ENCODE results near the gene ERG. TPM values are rescaled to one million over a fixed set of nuclear protein-coding genes. Genes with fewer than 3 reads are reported as not detected.

Gene ERG
- total RNA-seq, 3 donors from 2014 or later: 4.0 to 8.4 (median 4.3) TPM

GRCh38 chr21:38489271-38489652 lies 9.0 kb downstream of the ERG start:
- DNase-seq (no peak), ATAC-seq (peak; percentile 81)
- intact Hi-C loops (cut with DNase I, micrococcal nuclease): no loop called here
- TF ChIP-seq CTCF (IDR thresholded peaks at IDR 0.05): no peak
- Histone ChIP-seq H3K4me1 (ENCODE audit: low read depth) (peaks cover 13% of the 10 kb centered on the region), H3K36me3 (ENCODE audit: low read depth) (no peaks in the 10 kb centered on the region), H3K9me3 (no peaks in the 10 kb centered on the region), H3K4me3 (no peak overlapping the region)

DNA sequence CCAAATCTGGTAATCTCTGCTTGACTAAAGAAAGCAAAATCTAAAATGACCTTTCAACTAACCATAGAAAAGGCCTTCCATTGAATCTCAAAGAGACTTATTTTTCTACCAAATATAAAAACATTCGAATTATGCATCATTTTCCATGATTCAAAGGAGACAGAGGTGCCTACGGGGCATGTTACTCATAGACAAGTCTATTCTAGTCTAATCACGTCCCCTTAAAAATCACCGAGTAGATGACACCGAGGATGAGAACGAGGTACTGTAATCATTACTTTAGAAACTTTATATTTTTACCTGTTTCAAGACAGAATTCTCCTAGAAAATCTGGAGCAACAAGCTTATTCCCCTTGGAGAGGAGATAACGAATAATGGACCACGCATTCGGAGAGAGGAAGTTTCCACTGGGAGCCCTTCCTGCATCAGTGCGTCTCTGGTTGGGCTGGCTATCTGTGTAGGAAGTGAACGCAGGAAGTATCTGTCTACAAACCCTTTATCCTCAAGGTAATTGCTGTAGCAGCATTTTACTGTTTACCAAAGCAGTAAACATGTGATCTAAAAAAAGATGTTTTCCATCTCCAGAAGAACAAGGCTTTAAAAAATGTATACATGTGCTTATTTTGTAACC lies 9.5 kb downstream of the ERG start:
- H3K9me3 ChIP-seq: no peaks in the 10 kb centered on the region
- intact Hi-C loops (cut with DNase I, micrococcal nuclease): no loop called here
- peaks cover 13% of the 10 kb centered on the region for H3K4me1 ChIP-seq (ENCODE audit: low read depth)
- ATAC-seq (peak; percentile 45), DNase-seq (no peak)
- H3K4me3 ChIP-seq: no peak overlapping the region
- TF ChIP-seq CTCF (IDR thresholded peaks at IDR 0.05): no peak
- H3K36me3 ChIP-seq (ENCODE audit: low read depth): no peaks in the 10 kb centered on the region

- Histone ChIP-seq H3K9me3 (no peaks in the 10 kb centered on the region), H3K4me1 (ENCODE audit: low read depth) (peaks cover 13% of the 10 kb centered on the region), H3K4me3 (no peak overlapping the region), H3K36me3 (ENCODE audit: low read depth) (no peaks in the 10 kb centered on the region)
- intact Hi-C loops (cut with DNase I, micrococcal nuclease): no loop called here
- no peak for TF ChIP-seq CTCF (IDR thresholded peaks at IDR 0.05)
- ATAC-seq: peak; percentile 56
- DNase-seq: peak in 1 of 3 donors; percentile 42
Observed at GRCh38 chr21:38487901-38488639, 10.2 kb downstream of the ERG start.

DNA sequence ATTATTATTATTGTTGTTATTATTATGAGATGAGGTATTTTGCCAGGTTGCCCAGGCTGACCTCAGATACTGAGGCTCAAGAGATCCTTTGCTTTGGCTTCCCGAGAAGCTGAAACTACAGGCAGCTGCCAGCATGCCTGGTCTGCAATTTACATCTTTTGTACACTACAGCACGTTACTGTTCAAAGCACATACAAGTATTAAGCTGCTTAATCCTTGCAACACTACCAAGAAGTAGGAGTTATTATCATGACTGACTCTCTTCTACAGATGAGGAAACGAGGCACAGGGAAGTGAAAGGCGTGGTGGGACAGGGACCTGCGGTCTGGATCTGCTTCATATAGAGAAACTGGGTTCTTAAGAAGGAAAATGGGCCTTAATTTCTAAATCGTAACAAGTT lies 11.6 kb downstream of the ERG start:
- no peak for TF ChIP-seq CTCF (IDR thresholded peaks at IDR 0.05)
- ATAC-seq (no peak), DNase-seq (no peak)
- no peaks in the 10 kb centered on the region for H3K36me3 ChIP-seq (ENCODE audit: low read depth)
- H3K9me3 ChIP-seq: no peaks in the 10 kb centered on the region
- intact Hi-C loops (cut with DNase I, micrococcal nuclease): no loop called here
- H3K4me3 ChIP-seq: no peak overlapping the region
- peaks cover 13% of the 10 kb centered on the region for H3K4me1 ChIP-seq (ENCODE audit: low read depth)

DNA sequence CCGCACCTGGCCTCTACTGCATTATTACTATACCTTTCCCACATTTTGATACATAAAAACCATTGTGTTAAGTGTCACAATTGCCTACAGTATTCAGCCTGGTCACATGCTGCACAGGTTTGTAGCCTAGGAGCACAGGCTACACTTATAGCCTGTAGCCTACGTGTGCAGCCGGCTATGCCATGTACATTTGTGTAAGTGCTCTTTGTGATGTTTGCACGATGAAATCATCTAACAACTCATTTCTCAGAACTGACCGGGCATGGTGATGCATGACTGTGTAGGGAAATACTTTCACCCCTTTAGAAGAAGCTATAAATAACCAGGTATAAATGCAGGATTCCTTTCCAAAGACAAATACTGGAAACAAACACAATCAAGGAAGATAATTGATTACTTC lies 12.1 kb downstream of the ERG start:
- ATAC-seq (no peak), DNase-seq (no peak)
- Histone ChIP-seq H3K9me3 (no peaks in the 10 kb centered on the region), H3K4me1 (ENCODE audit: low read depth) (peaks cover 13% of the 10 kb centered on the region), H3K4me3 (no peak overlapping the region), H3K36me3 (ENCODE audit: low read depth) (no peaks in the 10 kb centered on the region)
- intact Hi-C loops (cut with DNase I, micrococcal nuclease): no loop called here
- TF ChIP-seq CTCF (IDR thresholded peaks at IDR 0.05): no peak

All from mucosa of descending colon (tissue), 3 donors.